K562 (cell line): ENCODE results near the gene SPATA31D1. TPM values are rescaled to one million over a fixed set of nuclear protein-coding genes. Genes with fewer than 3 reads are reported as not detected.

Experiments
- FIP1L1 ChIP-seq: fragments of 200-400 bp; formaldehyde crosslinking; IDR thresholded peaks from 2 replicates; pipeline ENCODE4 v1.6.1; 2018; ENCODE audit warnings: mild to moderate bottlenecking, low read depth, low read length; ENCODE audit not compliant: poor library complexity, severe bottlenecking
- FOXM1 ChIP-seq, 2 experiments: fragments of 450-650 bp in 1 of 2; sonication (generic) in 1 of 2; formaldehyde crosslinking in 1 of 2; IDR thresholded peaks; 2 replicates each; pipeline versions ENCODE4 v1.6.1 to v1.9.0; 2017 to 2022; ENCODE audit warnings: low read depth in 2 of 2, mild to moderate bottlenecking in 2 of 2, missing genetic modification reagents in 1 of 2, moderate library complexity in 1 of 2
- HDAC3 ChIP-seq: fragments of 450-650 bp; IDR thresholded peaks from 2 replicates; pipeline ENCODE4 v1.6.1; 2018; ENCODE audit warnings: borderline replicate concordance, mild to moderate bottlenecking, moderate library complexity; ENCODE audit not compliant: partially characterized antibody
- HMG20A ChIP-seq: fragments of 450-650 bp; formaldehyde crosslinking; conservative IDR thresholded peaks from 2 replicates; pipeline ENCODE4 v1.4.0; 2020; ENCODE audit warnings: mild to moderate bottlenecking, mixed read lengths
- MYBL2 ChIP-seq, 2 experiments: fragments of 450-650 bp in 1 of 2; sonication (generic) in 1 of 2; formaldehyde crosslinking in 1 of 2; IDR thresholded peaks; 2 replicates each; pipeline versions ENCODE4 v1.6.1 to v1.8.1; 2017 to 2022; ENCODE audit warnings: borderline replicate concordance in 1 of 2, inconsistent platforms in 1 of 2, low read depth in 1 of 2, mild to moderate bottlenecking in 1 of 2, missing genetic modification reagents in 1 of 2, moderate library complexity in 1 of 2
- PPARD ChIP-seq: fragments of 250-450 bp; sonication (Bioruptor Pico); IDR thresholded peaks from 2 replicates; pipeline ENCODE4 v1.8.0; 2022; ENCODE audit warnings: inconsistent platforms, mild to moderate bottlenecking, moderate library complexity
- ZBTB11 ChIP-seq, 3 experiments: fragments of 200-800 bp in 1 of 3; fragments of 250-450 bp in 1 of 3; fragments of 450-650 bp in 1 of 3; sonication (Bioruptor Pico) in 1 of 3; sonication (Bioruptor generic) in 1 of 3; formaldehyde crosslinking in 1 of 3; IDR thresholded peaks; 2 replicates each; pipeline versions ENCODE4 v1.6.1 to v1.8.0; 2016 to 2022; ENCODE audit warnings: mild to moderate bottlenecking in 2 of 3, missing genetic modification characterization in 2 of 3, missing compliant biosample characterization in 1 of 3, moderate library complexity in 1 of 3
- ZNF217 ChIP-seq: sonication (generic); formaldehyde crosslinking; IDR thresholded peaks from 2 replicates; pipeline ENCODE4 v1.8.0; 2022; ENCODE audit warnings: mild to moderate bottlenecking, missing genetic modification reagents
- ZNF239 ChIP-seq: fragments of 250-450 bp; sonication (Bioruptor Pico); IDR thresholded peaks from 2 replicates; pipeline ENCODE4 v1.4.0; 2020; ENCODE audit warnings: mild to moderate bottlenecking
- polyA plus RNA-seq, 8 experiments: library from polyadenylated mRNA; depleted of rRNA in 4 of 8; stranded (reverse) in 5 of 8; unstranded in 3 of 8; fragments of >200 nt; fragmentation: Nextera tagmentation in 2 of 8; fragmentation: Illumina TruSeq in 1 of 8; extraction: Ambion mirVana in 2 of 8; extraction: Trizol in 1 of 8; gene quantifications; 2 replicates each; pipeline versions ENCODE4 v1.2.1 to v1.2.3, GENCODE V29; 2011 to 2014; ENCODE audit warnings: inconsistent platforms in 1 of 8, missing spikeins in 1 of 8
- total RNA-seq, 7 experiments: library from RNA; depleted of rRNA in 6 of 7; stranded (reverse); fragments of >200 nt in 6 of 7; fragmentation: Illumina TruSeq in 2 of 7; extraction: Trizol in 2 of 7; gene quantifications; 2 replicates each; pipeline versions ENCODE4 v1.2.1 to v1.2.3, GENCODE V29; 2011 to 2021; ENCODE audit warnings: low replicate concordance in 1 of 7
- TF ChIP-seq, protein P1 (sequence below): fragments of 150-350 bp; conservative IDR thresholded peaks from 2 replicates; pipeline ENCODE4 v1.6.1; 2014; ENCODE audit warnings: low read length

SPATA31D1 gene
- total and polyA plus RNA-seq, 9 of the 15 experiments (the other 6 are each of a cell fraction or from before 2014, with no cell fraction given): not detected

- TF ChIP-seq, protein P1, sequence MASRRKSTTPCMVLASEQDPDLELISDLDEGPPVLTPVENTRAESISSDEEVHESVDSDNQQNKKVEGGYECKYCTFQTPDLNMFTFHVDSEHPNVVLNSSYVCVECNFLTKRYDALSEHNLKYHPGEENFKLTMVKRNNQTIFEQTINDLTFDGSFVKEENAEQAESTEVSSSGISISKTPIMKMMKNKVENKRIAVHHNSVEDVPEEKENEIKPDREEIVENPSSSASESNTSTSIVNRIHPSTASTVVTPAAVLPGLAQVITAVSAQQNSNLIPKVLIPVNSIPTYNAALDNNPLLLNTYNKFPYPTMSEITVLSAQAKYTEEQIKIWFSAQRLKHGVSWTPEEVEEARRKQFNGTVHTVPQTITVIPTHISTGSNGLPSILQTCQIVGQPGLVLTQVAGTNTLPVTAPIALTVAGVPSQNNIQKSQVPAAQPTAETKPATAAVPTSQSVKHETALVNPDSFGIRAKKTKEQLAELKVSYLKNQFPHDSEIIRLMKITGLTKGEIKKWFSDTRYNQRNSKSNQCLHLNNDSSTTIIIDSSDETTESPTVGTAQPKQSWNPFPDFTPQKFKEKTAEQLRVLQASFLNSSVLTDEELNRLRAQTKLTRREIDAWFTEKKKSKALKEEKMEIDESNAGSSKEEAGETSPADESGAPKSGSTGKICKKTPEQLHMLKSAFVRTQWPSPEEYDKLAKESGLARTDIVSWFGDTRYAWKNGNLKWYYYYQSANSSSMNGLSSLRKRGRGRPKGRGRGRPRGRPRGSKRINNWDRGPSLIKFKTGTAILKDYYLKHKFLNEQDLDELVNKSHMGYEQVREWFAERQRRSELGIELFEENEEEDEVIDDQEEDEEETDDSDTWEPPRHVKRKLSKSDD: no peak
- TF ChIP-seq ZBTB11 (CRISPR knock-in tag; IDR thresholded peaks at IDR 0.05): no peak
- no peak for TF ChIP-seq PPARD (CRISPR knock-in tag)
- no peak for TF ChIP-seq ZNF217 (CRISPR knock-in tag)
- TF ChIP-seq HMG20A (CRISPR knock-in tag): no peak
- no peak for TF ChIP-seq HDAC3
- no peak for TF ChIP-seq FOXM1 (IDR thresholded peaks at IDR 0.05; ENCODE audit: low read depth)
- TF ChIP-seq FOXM1 (CRISPR knock-in tag; IDR thresholded peaks at IDR 0.05; ENCODE audit: low read depth): no peak
- no peak for TF ChIP-seq MYBL2 (IDR thresholded peaks at IDR 0.05; ENCODE audit: low read depth)
- no peak for TF ChIP-seq MYBL2 (CRISPR knock-in tag; IDR thresholded peaks at IDR 0.05; ENCODE audit: borderline replicate concordance)
- TF ChIP-seq ZNF239 (CRISPR knock-in tag): no peak
- no peak for TF ChIP-seq FIP1L1
- TF ChIP-seq, all 486 proteins: peak for 0
Measured at GRCh38 chr9:81968026-81968425, 20.5 kb upstream of the SPATA31D1 start (continued).
